Coronary artery (tissue), 2 donors: Measurements from ENCODE around the gene CMC2.

Experiments
- DNase-seq: peaks from one replicate; pipeline ENCODE4 v3.0.0-alpha.2; 2017; ENCODE audit warnings: low spot score
- H3K27ac ChIP-seq, 2 donors: fragments of 200-600 bp; sonication (generic); one replicate each; pipeline ENCODE4 v1.5.1; 2016 to 2019
- H3K4me3 ChIP-seq: fragments of 200-600 bp; sonication (generic); 2 replicates; pipeline ENCODE4 v1.5.1; 2016; ENCODE audit warnings: mild to moderate bottlenecking, moderate library complexity
- TF ChIP-seq, protein P1 (sequence below): fragments of 200-600 bp; sonication (generic); IDR thresholded peaks from one replicate; pipeline ENCODE4 v1.5.1; 2019; ENCODE audit warnings: antibody characterized with exemption

Gene CMC2

DNA sequence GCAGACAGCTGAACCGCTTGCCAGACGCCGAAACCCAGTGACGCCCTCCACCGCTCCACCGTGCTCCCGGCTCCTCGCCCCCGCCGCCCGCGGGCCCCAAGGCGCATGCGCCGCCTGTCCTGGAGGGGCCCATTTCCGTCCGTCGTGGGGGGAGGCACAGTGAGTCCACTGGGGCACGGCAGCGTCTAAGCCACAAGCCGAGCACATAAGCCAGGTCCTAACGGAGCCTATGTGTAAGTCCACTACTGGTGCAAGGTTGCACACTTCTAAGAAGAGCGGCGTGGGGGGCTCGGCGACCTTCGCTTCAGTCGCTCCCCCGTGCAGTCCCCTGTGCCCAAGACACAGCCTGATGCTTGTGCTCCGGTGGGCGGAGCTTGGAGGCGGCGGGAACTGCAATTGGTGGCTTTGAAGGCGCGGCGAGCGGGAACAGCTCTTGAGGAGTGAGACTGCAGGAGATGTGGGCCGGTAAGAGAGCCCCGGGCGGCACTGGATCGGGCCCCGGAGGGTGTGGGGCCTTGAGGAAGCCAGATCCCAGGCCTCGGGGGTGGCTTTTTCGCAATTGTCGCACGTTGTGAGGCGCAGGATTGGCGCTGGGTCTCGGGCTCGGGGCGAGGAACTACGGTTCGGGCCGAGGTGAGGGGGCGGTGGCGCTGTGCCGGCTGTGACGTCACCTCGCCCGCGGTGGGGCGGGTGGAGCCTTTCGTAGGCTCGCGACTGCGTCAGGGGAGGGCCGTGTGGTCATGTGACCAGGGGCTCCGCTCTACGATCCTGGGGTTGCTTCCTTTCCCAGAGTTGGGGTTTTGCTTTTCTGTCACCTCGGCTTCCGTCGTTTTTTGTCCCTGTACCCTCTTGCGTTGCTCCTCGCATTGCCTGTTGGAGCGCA, at the start of gene CMC2, which contains the start of gene CENPN:
Gene CMC2, minus strand, starts transcription at position 73 of the 883 bp plus-strand sequence. CDS start 9,491 bp downstream, outside the sequence.
Gene CENPN, plus strand, starts transcription at position 402 of the 883 bp plus-strand sequence. CDS start 4,726 bp downstream, outside the sequence.
- Histone ChIP-seq H3K4me3 (peak within 1 kb of the TSS; percentile 93), H3K27ac (peak within 1 kb of the TSS; percentile 95 to 99)
- TF ChIP-seq, protein P1, sequence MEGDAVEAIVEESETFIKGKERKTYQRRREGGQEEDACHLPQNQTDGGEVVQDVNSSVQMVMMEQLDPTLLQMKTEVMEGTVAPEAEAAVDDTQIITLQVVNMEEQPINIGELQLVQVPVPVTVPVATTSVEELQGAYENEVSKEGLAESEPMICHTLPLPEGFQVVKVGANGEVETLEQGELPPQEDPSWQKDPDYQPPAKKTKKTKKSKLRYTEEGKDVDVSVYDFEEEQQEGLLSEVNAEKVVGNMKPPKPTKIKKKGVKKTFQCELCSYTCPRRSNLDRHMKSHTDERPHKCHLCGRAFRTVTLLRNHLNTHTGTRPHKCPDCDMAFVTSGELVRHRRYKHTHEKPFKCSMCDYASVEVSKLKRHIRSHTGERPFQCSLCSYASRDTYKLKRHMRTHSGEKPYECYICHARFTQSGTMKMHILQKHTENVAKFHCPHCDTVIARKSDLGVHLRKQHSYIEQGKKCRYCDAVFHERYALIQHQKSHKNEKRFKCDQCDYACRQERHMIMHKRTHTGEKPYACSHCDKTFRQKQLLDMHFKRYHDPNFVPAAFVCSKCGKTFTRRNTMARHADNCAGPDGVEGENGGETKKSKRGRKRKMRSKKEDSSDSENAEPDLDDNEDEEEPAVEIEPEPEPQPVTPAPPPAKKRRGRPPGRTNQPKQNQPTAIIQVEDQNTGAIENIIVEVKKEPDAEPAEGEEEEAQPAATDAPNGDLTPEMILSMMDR: no peak
- peak; percentile 100 for DNase-seq

DNA sequence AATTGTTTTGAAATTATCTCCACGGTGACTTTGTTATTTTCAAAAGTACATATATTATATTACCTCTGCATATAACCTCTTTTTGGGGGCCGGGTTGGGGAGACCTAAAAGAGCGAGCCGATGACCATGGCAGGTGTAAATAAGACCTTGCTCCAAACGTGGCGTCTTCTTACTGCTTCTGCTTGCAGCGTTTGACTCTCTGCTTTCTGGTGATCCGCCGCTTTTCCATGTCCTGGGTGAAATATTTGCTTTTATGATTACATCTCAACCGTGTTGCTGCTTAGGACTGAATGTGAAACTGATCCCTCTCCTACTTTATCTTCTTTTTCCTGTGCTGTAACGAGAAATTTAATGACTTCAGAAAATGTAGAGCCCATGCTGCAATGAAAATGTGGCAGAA, 47.1 kb upstream of the CMC2 start:
- no peak for DNase-seq
- no peak overlapping the region for H3K27ac ChIP-seq
- no peak overlapping the region for H3K4me3 ChIP-seq
- TF ChIP-seq, protein P1: no peak

DNA sequence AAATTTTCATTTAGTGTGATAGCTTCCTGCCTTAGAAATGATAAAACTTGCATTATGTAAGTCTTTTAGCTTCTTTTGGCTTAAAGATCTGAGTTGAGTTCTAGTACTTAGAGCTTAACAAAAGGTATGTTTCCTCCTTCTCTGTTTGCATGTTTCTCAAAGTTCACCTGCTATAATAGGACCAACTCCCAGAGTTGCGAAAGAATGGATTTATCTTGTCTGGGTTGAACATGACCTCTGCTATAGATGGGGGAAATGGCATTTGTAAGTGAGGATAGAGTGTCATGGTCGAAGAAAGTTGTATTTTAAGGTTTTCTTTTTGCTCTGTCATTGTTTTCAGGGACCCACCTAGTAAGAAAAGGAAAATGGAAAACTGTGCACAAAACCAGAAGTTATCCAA, 36.1 kb upstream of the CMC2 start:
- no peak overlapping the region for H3K27ac ChIP-seq
- no peak for DNase-seq
- H3K4me3 ChIP-seq: no peak overlapping the region
- TF ChIP-seq, protein P1: no peak

DNA sequence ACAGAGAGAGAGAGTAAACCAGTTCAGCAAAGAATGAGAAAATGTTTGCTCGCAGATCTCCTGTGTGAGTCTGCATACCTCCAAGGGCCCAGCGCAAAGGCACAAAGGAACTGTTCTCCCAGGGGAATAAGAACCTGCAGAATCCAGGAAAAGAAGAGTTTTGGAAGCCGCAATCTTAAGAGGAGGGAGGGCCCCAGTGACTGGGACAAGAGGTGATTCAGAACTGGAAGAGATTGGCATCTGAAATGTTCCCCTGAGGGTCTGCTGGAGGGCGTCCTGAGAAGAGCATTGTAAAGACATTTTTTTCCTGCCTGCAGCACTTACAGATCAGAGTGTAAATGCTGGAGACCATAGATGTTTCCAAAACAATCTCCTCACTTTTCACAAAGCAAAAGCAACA, 35.0 kb upstream of the CMC2 start:
- no peak overlapping the region for H3K27ac ChIP-seq
- TF ChIP-seq, protein P1: no peak
- DNase-seq: no peak
- H3K4me3 ChIP-seq: no peak overlapping the region

DNA sequence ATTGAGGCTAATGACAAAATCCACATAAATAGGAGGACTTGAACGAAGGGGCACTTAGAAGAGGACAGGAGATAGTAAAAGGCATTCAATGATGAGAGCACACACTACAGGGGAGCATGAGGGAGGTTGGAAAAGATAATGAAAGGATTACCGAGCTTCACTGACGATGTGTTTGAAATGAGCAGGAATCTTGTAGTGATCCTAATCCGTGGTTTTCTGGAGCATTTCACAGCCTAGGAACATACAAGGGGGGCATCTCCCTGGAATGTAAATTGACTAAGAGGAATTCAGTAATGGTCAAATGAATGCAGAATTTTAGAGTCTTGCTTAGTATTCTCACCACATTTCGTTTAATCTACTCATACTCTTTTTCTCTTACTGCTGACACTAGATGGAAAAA, 34.2 kb upstream of the CMC2 start:
- DNase-seq: no peak
- Histone ChIP-seq H3K27ac (no peak overlapping the region), H3K4me3 (no peak overlapping the region)
- TF ChIP-seq, protein P1: no peak

DNA sequence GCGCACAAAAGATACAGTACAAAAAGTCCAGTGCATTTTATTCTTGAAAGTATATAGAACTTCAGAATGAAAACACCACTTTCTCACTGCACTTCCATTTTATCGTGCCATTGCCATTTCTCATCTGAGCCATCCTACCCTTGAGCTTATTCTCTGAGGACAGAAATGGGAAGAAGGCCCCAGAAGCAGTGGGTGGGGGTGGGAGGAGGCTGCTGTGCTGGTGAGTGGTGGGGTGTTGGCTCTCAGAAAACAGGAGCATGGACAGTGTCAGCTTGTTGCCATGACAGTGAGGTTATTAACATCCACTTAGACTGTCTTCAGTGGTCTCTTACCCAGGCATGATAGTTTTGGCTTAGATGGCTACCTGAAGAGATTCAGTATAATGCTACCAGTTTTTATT, 33.4 kb upstream of the CMC2 start:
- DNase-seq: no peak
- H3K27ac ChIP-seq: no peak overlapping the region

More for the DNA sequence above, 33.4 kb upstream of the CMC2 start:
- TF ChIP-seq, protein P1: no peak
- H3K4me3 ChIP-seq: no peak overlapping the region
